Measurements from ENCODE around the gene NPAS3.

The NPAS3 gene

DNA sequence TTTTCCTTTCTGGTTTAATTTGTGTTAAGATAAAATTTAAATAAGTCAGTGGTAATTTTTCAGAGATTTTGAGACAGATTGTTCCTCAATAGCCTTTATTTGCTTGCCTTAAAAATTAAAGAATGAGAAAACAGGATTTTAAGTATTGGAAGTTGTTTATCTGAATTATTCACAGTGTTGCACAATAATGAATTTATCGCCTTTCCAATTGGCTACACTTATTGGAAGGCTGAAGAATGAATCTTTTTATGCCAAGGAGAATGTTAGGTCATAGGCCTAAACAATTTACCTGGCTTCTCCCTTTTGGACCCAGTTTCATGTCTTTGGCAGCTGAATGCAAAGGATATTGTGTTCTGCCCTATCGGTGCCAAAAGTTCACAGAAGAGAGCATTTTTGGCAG lies 250.2 kb downstream of the NPAS3 start:
- DNase-seq, result no peak

DNA sequence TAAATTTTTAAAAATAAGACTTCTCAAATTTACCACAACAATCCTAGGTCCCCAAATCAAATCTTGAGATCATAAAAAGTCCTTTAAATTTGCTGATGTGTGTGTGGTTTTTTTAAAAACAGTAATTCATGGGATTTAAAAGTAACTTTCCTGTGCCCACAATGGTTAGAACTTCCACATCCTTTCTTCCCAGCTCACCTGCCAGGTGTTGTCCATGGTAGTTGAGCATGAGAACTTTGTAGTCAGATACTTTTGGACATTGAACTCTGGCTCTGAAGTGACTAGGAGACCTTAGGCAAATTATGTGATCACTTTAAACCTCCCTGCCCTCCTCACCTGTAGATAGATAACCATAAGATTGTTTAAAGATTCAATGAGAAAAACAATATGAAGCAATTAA lies 253.2 kb downstream of the NPAS3 start:
- no peak for DNase-seq

DNA sequence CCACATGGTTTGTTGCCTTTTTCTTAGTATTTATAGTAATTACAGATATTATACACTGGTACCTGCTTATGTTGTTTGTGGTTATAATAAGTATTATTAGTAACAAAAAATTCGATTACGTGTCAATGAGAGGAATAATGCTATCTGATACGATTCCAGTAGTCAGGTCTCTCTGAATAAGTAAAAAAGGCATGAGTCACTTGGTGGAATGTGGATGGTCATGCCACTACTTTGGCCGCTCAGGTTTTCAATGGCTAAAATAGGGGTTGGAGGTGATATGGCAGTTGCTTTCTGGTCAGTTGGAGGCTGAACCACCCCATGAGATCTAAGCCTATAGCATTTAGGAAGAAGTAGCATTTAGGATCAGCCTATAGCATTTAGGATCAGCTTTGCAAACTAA lies 255.9 kb downstream of the NPAS3 start:
- no peak for DNase-seq

DNA sequence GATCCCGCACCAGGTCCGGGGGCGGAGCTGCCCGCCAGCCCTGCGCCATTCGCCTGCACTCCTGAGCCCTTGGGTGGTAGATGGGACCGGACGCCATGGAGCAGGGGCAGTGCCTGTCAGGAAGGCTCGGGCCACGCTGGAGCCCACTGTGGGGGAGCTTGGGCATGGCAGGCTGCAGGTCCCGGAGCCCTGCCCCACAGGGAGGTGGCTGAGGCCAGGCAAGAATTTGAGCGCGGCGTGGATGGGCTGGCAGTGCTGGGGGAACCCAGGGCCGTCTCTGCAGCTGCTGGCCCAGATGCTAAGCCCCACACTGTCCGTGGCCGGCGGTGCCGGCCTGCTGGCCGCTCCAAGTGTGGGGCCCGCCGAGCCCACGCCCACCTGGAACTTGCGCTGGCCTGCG lies 260.0 kb downstream of the NPAS3 start:
- no peak for DNase-seq

DNA sequence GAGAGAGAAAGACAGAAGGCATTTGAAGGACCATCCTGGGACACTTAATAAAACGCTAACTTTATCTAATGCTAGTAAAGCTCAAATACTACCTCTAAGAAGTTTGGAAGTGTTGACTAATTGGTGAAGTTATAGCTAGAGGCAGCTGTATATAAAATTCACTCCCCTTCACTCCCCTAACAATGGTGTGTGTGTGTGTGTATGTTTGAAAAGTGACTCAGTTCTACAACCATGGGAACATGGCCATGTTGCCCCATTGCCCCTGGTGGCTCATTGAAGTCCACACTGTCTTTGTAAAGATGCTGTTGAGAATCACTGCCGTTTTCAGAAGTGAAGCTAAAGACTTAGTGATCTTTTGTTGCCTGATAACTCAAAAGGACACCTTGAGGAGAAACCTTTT lies 262.4 kb downstream of the NPAS3 start:
- DNase-seq, result no peak

DNA sequence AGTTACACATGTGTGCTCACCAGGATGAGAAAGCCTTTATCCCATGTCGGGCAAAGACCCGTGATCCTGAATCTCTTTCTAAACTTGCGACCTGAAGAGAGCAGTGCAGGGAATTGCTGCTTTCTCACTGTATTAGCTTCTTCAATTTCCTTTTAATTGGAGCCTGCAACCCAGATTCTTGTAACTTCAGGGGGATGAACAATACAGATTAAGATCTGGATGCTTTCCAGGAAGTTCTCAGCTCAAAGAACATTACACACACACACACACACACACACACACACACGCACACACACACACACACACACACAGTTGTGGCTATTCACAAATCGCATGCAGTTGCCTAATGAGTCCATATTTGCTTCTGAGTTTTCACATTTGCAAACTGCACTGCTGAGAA lies 268.3 kb downstream of the NPAS3 start:
- no peak for DNase-seq

DNA sequence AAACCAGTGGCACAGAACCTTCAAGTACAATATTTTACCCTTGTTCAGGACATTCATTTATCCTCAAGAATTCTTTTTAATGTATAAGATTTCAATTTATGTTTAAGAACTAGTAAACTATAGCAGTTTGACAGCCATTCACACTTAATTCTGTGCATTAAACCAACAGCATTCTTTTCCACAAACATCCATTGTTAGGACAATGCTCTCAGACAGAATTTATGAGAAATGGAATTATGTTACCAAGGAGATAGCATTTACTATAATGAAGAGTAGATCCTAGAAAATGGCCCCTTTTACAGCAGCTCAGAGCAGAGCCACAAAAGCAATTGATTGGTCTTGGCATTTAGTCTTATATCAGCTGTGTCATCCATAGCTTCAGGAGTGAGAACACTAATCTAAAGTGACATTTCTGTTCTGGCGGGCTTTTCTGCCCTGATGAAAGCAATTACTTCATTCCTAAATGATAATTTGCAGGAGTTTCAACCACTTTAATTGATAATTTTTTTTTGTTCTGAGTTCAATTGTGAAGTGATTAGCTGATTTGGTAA lies 268.9 kb downstream of the NPAS3 start:
- no peak for DNase-seq

DNA sequence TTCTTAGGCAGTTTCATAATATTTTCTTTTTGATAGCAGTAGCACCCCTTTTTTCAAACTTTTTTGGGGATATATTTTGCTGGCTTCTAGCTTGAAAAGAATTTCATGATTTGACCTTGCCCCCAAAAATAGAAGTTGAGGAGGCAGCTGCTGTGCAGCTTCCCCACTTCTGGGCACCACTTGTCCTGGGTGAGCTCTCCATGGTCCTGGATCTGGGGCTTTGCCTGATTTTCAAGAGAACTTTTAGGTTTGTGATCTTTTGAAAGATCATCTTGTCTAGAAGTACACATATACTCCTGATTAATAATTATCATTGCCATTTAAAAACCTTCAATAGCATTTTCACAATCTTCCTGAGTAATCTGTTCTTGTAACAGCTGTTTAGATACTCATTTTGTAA lies 271.6 kb downstream of the NPAS3 start:
- no peak for DNase-seq

DNA sequence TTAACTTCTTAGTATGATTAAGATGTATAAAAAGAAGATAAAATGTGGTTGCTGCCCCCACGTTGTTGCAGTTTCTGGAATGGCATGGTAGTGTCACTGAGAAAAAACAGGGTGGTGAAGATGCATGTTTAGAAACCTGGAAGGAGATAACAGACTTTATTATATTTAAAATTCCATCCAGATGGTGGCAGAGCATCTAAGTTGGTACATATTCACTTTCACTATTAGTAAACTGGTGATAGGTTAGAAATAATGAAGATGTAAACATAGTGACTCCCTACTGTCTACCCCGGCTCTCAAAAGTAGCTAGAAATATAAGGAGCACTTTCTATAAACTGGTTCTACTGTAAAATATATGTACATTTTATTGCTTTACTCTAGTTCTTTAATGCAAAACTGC lies 279.3 kb downstream of the NPAS3 start:
- no peak for DNase-seq

DNA sequence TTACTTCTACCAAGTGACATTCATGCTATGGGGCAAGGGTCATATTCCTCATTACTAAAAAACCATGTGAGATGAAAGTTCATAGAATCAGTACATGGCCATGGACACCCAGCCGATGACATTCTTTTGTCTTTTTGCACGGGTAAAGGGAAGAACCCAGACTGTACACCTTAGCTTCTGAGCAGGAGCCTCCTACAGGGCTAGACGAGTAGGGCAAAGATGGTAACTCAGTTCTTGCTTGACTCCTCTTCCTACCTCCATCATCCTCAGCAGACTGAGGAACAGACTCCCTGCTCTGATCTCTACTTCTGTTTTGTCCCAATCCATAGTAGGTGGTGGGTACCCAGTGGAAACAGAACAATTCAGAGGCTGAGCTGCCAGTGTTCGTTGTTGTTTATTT lies 281.3 kb downstream of the NPAS3 start:
- DNase-seq, result no peak

DNA sequence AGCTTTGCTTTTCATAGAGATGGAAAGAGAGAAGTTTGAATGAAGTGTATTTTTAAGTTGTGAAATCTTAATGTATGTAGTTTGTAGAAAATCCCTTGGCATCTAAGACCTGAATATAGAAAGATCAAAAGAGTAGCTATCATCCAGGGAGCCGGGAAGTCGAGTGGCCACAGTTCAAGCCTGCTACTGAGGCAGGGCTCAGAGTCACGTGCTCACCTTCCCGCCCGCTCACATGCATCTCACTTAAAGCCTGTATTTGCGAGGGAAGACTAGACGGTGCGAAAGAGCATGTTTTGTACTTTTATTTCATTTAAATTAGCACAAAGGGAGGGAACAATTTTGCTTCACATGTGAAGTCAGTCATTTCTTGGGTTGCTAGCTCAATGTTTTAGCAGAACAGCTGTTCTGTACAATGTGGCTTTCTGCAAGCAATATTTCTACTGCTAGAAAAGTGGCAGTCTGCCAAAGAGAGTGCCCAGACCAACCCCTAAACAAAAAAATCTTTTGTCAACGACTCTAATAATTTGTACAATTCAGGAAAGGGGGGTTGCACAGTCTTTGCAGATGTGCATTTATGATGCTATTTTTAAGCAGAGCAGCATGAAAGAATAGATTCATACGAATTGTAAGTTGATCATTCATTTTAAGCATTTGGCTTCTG lies 290.7 kb downstream of the NPAS3 start:
- no peak for DNase-seq

DNA sequence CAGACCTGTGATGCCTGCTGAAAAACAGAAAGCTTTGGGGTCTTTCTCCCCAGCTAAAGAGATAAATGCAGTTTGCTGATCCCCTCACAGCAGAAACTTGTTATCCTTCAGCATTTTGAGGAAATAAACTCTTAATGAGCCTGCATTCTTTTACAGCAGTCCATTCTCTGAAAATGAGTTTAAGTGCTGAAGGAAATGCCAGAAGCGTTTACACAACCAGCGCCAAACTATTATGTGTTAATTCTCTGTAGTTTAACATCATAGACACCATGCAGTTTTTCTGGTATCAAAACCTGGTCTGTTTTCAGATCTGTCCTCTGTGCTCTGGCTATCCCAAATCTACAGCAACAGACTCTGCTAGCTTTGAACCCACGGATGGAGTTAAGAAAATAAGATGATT lies 291.3 kb downstream of the NPAS3 start:
- DNase-seq, result no peak

DNA sequence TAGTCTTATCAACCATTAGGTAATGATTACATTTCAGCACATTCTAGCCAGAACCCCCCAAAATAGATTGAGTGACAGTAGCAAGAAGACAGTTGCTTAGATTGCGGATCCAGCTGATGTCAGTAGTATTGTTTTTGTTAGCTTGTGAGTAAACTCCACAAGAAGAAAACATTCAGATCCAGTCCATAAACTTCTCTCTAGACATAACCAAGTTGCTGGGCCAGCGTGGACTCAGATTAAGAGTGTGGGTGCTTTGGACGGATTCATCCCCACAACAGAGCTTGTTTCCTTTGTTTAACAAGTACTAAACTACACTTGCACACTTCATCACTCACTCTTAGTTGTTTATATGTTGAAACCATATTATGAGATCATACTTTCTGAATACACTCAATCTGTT lies 293.4 kb downstream of the NPAS3 start:
- DNase-seq, result no peak

DNA sequence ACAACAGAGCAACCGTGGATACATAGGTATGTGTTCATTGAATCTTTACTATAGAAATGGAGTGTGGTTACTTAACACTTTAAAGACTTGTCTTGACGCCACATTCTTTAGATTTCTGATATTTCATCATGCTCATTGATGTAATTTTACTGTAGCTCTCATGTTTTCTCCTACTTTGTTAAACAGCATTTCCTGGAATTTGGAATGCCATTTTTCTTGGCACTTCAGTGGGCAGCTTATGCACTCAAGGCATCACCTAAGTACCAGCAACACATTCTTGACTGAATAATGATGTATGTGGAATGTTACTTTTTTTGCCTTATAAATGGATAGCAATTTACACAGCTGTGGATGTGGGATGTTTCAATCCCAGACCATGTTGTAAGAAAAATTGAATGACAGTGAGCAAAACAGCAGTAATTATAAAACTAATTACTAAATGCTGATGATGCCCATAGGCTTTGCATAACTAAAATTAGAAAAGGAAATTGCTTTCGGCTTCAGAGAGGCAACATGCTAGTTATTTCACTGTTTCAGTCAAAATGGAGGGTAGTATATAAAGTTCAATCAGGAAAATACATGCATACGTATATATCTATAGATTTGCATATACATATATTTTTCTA lies 298.5 kb downstream of the NPAS3 start:
- no peak for DNase-seq

DNA sequence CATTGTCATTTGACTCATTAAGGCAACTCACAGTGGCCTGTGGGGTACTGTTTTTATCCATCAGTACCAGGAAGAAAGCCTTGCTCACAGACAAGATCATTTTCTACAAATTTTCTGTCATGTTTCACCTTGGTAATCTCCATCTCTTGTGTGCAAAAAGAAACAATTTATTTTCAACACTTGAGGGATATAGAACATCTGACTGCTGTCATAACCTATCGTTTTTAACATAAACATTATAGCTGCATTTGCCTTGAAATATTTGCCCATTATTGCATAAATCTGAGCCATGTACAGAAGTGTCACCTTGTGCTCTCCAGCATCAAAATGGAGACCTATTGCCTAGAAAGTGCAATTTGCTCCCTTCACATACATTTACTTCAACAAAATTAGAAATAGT lies 300.8 kb downstream of the NPAS3 start:
- no peak for DNase-seq

DNA sequence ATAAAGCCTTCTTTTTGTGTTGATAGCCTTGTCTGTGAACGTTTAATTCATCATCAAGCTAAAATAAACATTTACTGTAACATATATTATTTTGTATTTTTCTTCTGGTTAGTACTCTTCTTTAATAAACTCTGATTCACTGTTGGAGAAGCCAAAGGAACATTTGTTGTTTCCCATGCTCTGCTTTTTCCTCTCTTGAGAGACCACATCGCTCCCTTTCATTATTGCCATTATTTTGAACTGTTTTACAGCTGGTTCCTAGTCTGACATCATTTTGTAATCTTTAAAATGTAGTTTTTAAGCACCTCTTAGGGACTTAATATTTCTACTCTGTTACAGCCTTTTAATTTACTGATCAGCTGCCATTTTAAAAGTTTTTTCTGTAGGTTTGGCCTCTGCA lies 301.8 kb downstream of the NPAS3 start:
- DNase-seq, result no peak

DNA sequence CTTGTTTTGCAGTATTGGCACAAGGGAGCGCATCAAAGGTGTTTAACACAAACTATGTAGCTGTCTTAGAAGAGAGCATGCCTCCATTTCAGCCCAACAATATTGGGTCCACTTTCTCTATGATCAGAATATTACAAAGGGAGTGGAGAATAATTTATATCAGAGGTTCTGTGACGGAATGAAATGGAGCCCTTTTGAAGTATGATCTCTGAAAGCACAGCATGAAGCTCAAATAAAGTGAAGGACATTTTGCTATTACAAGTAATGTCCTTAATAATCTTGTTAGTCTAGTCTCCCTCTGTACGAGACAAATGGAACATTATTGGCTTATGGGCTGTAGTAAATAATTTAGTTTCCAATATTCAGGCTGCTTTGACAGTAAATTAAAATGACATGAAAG lies 302.7 kb downstream of the NPAS3 start:
- no peak for DNase-seq

DNA sequence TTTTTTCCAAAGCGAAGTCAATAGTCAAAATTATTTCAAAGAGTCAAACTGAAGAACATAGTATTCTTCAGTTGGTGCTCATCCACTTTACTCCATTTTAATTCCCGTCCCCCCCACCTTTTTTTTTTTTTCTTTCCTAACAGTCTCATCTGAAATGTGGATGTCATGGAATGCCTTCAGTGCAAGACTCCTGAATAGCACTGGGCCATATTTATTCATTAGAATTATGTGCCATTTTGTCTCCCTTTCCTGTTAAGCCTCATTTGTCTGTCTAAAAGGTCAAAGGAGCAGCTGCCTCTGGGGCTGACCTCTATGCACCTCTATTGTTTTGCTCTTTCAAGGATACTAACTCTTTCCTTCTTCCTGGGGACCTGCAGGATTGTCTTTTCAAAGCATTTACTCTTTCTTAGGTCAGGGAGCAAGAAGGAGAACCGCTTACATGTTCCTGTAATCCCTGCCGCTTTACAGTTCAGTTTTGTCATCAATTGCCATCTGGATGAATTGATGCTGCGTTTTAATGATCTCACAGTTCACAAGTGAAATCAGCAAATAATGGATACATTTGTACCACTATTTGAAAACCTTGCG lies 310.6 kb downstream of the NPAS3 start:
- no peak for DNase-seq

DNA sequence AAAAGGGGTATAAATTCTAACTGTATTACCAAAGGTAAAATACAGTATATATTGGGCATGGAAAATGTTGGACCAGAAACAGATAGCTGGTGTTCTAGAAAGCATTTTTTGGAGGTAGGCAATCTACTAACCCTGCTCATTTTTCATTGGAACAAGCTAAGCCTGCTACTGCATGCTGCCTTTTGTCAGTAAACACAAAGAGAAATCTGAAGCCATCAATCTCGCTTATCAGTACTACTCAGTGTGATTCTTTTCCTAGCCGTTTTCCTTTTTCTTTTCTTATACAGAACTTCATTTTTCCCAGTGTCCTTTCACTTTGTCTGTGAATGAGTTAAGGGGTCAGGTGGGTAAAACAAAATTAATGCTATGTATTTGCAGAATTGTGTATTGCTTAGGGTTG lies 312.3 kb downstream of the NPAS3 start:
- DNase-seq, result no peak

DNA sequence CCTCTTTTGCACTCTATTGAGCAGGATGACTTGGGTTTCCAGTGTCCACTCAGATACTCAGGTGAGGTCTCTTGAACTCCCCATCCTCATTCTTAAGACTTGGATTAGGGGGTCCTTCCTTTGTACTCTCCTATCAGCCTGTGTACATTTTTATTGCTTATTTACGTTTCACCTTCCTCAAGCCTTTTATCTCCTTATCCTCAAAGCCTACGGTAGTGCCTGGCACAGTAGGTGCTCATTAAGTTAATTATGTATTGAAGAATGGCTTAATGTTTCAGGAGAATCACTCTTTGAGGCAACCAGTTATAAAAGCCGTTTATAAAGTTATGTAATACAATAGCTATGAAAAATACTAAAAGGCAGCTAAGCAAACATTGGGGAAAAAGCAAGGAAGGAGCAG lies 315.7 kb downstream of the NPAS3 start:
- no peak for DNase-seq

DNA sequence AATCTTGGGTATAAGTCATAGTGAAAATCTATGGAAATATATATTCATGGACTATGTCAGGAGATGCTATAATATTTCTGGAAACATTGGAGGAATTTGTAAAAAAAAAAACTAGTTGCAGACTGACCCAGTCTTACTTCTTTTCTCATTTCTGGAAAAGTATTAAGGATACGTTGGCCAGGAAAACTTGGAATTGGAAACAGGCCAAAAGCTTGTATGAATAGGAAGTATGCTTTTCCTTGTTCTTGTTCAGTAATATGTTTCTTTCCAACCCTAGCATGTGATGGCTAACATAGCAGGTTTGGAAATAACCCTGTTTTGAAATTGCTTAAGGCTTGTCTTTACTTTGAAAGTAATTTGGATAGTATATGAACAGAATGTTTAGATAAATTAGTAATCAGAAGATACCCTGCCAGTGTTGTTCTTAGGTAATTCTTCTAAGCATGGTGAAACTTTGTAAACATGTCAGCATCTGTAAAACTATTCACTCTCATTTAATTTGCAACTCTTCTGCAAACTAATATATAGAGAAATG lies 316.2 kb downstream of the NPAS3 start:
- no peak for DNase-seq

DNA sequence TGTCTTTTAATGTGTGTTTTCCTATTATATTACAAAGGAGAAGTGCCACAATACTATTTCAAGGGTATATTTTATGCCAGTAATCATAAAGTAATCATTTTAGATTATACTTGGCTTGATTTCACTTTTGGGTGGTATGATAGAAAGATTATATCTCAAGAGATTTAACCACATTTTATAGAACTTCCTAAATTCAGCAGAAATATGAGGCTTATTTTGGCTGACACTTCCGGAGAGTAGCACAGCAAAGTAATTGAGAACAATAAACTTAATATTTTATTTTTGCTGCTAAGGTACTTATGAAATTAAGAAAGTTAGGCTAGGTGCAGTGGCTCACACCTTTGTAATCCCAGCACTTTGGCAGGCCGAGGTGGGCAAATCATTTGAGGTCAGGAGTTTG lies 319.1 kb downstream of the NPAS3 start:
- no peak for DNase-seq

DNA sequence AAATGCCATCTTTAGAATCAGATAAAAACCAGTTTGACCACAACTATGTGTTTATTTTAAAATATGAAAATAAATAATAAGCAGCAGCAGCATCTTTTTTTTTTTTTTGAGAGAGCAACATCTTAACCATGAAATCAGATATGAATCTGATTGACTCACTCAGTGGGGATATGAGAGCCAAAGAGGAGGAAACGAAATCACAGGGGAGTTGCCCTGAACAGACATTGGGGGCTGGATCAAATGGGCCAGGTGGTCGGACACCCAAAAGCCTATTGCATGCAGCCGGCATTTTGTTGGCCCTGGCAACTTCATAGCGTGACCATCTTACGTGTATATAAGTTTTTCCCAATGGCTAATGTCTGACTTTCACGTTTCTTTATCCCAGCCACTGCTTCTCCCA lies 321.1 kb downstream of the NPAS3 start:
- DNase-seq, result no peak

DNA sequence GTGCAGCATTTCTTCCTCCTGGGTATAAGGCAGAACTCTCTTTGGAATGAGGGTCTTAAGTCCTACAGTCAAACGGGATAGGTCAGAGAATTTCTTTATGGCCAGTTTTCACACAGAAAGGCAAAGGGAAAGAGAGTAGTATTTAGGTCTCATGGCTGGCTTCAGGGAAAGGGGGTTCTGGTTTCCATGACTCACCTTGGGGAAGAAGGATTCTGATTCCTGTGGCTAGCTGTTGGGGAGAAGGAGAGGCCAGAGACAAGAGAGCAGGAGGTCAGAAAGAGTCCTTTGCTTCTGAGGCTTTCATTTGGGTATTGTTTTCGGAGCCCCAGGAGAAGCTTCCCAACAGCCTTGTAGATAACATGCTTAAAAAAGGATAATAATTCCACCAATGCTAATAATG lies 332.5 kb downstream of the NPAS3 start:
- no peak for DNase-seq
